Measurements from ENCODE around the gene CADM1. TPM values are rescaled to one million over a fixed set of nuclear protein-coding genes. Genes with fewer than 3 reads are reported as not detected.

CADM1 gene
- total RNA-seq, 2 experiments from 2014 or later: 0.47 to 0.63 TPM

DNA sequence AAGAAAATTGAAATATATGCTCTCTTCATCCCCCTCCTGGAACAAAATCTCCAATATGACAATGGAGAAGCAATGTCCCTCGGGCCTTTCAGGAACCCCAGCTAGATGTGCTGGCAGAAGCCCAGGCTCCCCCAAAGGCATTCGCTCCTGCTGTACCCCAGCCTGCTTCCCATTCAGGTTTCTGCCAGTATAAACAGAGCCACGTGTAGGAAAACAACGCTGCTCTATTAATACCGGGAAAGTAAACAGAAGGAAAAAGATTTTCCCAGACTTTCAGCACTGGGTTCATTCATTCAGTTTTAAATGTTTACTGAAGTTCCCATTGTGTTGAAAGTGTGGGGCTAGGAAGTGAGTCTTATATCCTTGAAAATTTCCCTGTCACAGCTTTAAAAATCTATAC is 147.1 kb downstream of the CADM1 start:
- Mint-ChIP-seq H3K9me3 (no peaks in the 10 kb centered on the region), H3K27ac (no peak overlapping the region), H3K27me3 (no peaks in the 10 kb centered on the region), H3K4me3 (no peak overlapping the region), H3K4me1 (ENCODE audit: low read depth) (no peaks in the 10 kb centered on the region), H3K36me3 (ENCODE audit: low read depth) (no peaks in the 10 kb centered on the region)
- ChIA-PET CTCF (no interaction called here), POLR2A (no interaction called here)
- ATAC-seq (no peak), DNase-seq (no peak)
- intact Hi-C loops (cut with micrococcal nuclease): no loop called here
- no peak for TF ChIP-seq CTCF (IDR thresholded peaks at IDR 0.05)

DNA sequence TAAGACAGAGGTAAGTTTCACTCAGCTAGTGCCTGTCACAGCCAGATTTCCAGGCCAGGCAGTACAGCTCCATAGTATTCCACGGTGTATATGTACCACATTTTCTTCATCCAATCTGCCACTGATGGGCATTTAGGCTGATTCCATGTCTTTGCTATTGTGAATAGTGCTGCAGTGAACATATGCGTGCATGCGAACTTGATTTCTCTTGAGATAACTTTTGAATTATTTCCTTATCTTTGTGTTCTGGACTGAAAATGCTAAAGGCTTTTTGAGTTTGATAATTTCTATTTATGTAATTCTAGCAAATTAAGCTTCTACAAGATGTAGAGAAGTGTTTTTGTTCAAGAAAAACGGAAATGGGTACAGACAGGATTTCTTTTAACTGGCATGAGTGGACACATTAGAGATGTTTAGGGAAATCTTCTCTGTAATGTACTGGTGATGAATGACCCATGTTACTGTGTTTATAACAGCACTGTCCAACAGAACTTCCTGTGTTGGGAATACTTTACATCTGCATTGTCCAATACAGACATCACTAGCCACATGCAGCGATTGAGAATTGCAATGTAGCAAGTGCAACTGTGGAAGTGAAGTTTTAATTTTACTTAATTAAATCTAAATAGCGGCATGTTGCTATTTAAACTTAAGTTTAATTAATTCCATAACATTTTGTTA is 151.3 kb downstream of the CADM1 start:
- no peak for TF ChIP-seq CTCF (IDR thresholded peaks at IDR 0.05)
- no peaks in the 10 kb centered on the region for H3K4me1 Mint-ChIP-seq (ENCODE audit: low read depth)
- intact Hi-C loops (cut with micrococcal nuclease): no loop called here
- H3K9me3 Mint-ChIP-seq: no peaks in the 10 kb centered on the region
- POLR2A ChIA-PET: no interaction called here
- CTCF ChIA-PET: no interaction called here
- H3K4me3 Mint-ChIP-seq: no peak overlapping the region
- DNase-seq (no peak), ATAC-seq (no peak)
- H3K36me3 Mint-ChIP-seq (ENCODE audit: low read depth): no peaks in the 10 kb centered on the region
- no peak overlapping the region for H3K27ac Mint-ChIP-seq
- peaks cover 2% of the 10 kb centered on the region for H3K27me3 Mint-ChIP-seq

DNA sequence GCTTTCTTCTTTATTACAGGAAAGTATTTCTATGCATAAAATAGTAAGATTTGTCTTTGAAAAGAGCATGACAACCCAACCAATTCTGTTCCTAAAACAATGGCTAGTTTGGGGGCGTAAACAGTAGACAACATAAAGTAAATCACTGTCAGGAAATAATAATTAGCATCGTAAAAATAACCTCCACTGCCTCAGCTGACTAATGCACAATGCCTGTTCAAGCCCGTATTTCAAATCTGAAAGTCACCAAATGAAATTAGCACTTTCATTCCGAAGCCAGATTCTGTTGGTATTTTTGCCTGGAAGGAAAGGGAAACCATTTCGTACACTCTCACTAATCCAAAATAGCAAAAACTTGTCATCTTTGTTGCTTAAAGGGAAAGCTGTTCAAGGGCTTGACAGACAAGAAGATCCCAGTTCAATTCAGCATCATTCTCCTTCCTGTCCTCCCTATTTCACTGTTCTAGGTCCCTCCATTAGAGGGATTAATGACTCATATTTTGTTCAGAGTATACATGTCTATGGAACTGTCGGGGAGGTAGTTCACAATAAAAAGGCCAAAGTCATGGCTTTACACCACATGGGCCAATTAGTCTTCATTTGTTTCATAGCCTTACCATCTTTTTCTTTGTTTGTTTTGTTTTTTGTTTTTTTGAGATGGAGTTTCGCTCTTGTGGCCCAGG is 154.7 kb downstream of the CADM1 start:
- no peak overlapping the region for H3K4me3 Mint-ChIP-seq
- H3K27ac Mint-ChIP-seq: no peak overlapping the region
- H3K36me3 Mint-ChIP-seq (ENCODE audit: low read depth): no peaks in the 10 kb centered on the region
- no peak for TF ChIP-seq CTCF (IDR thresholded peaks at IDR 0.05)
- no peak for ATAC-seq
- CTCF ChIA-PET: no interaction called here
- H3K4me1 Mint-ChIP-seq (ENCODE audit: low read depth): no peaks in the 10 kb centered on the region
- no peak for DNase-seq
- POLR2A ChIA-PET: no interaction called here
- H3K9me3 Mint-ChIP-seq: no peaks in the 10 kb centered on the region
- H3K27me3 Mint-ChIP-seq: peaks cover 2% of the 10 kb centered on the region
- intact Hi-C loops (cut with micrococcal nuclease): no loop called here

GRCh38 chr11:115348416-115348815 is 155.8 kb downstream of the CADM1 start:
- no peaks in the 10 kb centered on the region for H3K9me3 Mint-ChIP-seq
- H3K27me3 Mint-ChIP-seq: peaks cover 2% of the 10 kb centered on the region
- no peak for ATAC-seq
- TF ChIP-seq CTCF (IDR thresholded peaks at IDR 0.05): no peak
- H3K36me3 Mint-ChIP-seq (ENCODE audit: low read depth): no peaks in the 10 kb centered on the region
- no peak overlapping the region for H3K4me3 Mint-ChIP-seq
- H3K4me1 Mint-ChIP-seq (ENCODE audit: low read depth): no peaks in the 10 kb centered on the region
- ChIA-PET POLR2A (no interaction called here), CTCF (no interaction called here)
- H3K27ac Mint-ChIP-seq: no peak overlapping the region
- intact Hi-C loops (cut with micrococcal nuclease): no loop called here
- no peak for DNase-seq

GRCh38 chr11:115347106-115347505 is 157.1 kb downstream of the CADM1 start:
- Mint-ChIP-seq H3K9me3 (no peaks in the 10 kb centered on the region), H3K4me1 (ENCODE audit: low read depth) (no peaks in the 10 kb centered on the region), H3K36me3 (ENCODE audit: low read depth) (no peaks in the 10 kb centered on the region), H3K4me3 (no peak overlapping the region), H3K27me3 (peaks cover 3% of the 10 kb centered on the region), H3K27ac (no peak overlapping the region)
- TF ChIP-seq CTCF (IDR thresholded peaks at IDR 0.05): no peak
- CTCF ChIA-PET: no interaction called here
- intact Hi-C loops (cut with micrococcal nuclease): no loop called here
- DNase-seq (no peak), ATAC-seq (no peak)
- POLR2A ChIA-PET: no interaction called here
